Stimulated activated CD4-positive, alpha-beta T cell treated with anti-CD3 and anti-CD28 coated beads, Interleukin-1b, Interleukin-23, amount 100 ng/mL, for 48 hours (primary cell): Measurements from ENCODE around the gene TRIM41.

ENCODE experiments used
- DNase-seq: peaks from one replicate; pipeline ENCODE4 v3.0.0-alpha.2; 2020

TRIM41 gene

DNA sequence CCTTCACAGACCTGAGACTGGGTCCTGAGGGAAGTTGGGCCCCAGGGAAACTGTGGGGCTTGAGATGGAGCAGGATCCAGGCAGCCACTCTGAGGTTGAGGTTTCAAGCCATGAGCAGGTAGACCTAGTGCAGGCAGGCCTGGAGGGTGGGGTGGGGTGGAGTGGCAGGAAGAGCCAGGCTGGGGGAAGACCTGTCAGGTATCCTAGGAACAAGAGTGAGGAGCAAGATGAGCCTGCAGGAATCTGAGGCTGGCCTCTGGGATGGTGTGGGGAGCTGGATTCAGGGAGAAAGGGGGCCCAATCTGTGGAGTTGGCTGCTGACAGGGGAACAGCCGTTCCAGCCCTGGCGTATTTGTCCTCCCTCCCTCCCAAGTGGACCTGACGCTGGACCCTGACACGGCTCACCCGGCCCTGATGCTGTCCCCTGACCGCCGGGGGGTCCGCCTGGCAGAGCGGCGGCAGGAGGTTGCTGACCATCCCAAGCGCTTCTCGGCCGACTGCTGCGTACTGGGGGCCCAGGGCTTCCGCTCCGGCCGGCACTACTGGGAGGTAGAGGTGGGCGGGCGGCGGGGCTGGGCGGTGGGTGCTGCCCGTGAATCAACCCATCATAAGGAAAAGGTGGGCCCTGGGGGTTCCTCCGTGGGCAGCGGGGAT, 10.8 kb downstream of the TRIM41 start:
- no peak for DNase-seq

DNA sequence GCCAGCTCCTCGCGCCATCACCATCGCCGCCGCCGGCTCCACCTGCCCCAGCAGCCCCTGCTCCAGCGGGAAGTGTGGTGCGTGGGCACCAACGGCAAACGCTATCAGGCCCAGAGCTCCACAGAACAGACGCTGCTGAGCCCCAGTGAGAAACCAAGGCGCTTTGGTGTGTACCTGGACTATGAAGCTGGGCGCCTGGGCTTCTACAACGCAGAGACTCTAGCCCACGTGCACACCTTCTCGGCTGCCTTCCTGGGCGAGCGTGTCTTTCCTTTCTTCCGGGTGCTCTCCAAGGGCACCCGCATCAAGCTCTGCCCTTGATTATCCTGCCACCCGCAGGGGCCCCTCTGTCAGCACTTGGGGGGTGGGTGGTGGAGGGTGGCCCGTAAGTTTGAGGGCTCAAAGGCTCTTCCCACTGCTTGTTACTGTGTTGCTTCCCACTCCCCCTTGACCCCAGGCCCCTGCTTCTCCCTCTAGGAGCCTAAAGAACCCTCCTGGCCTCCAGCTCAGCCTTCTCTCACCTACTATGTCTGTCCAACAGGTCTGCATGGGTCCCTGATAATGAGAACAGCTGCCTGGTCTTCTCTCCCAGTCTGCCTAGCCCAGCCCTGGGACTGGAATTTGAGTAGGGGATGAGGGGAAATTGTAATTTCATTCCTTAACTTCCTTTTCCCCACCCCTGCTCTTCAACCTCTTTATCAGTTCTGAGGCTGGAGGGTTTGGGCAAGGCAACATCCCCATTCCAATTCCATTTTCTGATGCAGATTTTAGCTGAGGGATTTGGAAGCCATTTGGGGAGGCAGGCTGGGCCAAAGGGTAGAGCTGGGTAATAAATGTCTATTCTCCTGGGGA, 11.6 kb downstream of the TRIM41 start:
- DNase-seq, result no peak

DNA sequence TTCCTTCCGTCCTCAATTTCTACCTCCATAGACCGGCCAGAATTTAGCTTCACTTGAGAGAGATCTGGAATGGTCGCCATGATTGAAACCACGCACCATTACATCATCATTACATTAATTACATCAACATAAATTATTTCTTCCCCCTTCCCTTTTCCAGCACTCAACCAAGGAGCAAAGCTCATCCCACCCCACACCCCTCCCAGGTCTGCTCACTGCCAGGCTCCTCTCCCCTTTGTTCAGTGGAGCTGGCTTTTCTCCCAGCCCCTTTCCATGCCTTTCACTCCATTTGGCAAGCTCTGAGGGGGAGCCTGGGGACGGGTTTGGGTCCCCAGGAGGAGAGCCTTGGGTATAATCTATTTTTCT, 12.2 kb downstream of the TRIM41 start:
- no peak for DNase-seq

DNA sequence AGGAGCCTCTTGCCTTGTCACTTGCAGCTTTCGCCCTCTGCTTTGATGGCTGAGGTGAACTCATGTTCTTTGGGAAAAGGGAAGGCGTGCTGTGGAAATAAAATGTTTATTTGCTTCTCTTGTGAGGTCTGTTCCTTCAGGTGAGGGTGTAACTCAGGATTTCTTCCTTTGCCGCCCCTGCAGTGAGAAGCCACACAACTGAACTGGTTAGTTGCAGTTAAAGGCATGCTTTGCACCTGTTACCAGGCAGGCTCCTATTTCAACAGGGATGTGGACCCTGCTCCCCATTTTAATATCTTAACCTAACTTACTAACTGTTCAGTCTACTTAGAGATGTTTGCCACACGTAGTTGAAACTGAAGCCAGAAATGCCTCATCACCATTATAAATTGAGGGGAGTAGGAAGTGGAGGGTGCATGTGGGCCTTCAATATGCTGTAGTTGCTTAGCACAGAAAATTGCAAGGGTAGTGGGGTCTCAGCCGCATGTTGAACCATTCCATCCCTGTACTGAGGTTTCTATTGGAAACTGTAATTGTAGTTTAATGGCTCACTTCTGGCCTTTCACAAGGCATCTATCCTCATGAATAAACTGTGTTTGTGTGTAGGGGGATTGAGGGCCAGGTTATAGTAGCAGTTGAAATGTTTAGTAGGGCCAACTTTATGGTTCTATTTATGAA, 12.7 kb downstream of the TRIM41 start:
- no peak for DNase-seq

DNA sequence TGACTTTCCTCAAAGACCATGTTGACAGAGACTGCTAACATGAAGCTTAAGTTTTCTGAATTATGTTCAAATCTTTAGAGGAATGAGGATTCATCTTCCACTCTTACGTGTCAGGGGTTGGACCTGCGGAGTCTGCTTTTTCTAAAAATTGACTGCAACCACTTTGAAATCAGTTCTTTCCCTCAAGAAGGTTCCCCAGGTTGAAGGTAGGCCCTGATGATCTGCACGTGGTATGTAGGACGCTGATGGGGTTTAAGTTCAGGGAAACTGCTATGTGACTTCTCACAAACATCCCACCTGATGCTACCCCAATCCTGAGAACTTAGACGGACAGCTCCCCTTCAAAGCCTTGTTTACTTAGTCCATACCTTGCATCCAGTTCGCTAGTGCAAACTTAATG, 13.4 kb downstream of the TRIM41 start:
- no peak for DNase-seq

DNA sequence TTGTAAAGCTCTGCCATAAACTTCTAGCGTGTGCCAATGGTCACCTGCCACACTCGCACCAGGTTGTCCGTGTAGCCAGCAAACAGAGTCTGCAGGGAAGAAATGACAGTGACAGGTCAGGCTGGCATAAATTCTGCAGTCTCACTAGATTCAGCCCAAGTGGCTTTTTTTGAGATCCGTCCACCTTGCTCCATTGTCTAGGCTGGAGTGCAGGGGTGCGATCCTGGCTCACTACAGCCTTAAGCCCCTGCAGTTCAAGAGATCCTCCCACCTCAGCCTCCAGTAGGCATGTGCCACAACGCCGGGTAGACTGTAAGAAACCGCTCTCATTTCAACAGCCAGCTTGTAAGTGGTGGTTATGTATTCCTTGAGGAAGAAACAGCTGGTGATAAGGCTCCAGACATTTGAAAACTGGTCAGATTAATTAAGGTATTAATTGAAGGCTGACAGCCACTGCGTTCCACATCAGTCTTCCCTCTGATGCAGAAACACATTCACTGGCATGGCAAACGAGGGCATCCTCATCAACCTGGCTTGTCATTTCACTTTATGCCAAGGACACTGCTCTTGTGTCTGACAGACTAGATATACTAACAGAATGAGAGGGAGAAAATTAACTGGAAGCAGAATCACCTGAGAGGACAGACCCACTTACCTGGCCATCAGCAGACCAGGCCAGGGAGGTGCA, 14.0 kb downstream of the TRIM41 start:
- no peak for DNase-seq

DNA sequence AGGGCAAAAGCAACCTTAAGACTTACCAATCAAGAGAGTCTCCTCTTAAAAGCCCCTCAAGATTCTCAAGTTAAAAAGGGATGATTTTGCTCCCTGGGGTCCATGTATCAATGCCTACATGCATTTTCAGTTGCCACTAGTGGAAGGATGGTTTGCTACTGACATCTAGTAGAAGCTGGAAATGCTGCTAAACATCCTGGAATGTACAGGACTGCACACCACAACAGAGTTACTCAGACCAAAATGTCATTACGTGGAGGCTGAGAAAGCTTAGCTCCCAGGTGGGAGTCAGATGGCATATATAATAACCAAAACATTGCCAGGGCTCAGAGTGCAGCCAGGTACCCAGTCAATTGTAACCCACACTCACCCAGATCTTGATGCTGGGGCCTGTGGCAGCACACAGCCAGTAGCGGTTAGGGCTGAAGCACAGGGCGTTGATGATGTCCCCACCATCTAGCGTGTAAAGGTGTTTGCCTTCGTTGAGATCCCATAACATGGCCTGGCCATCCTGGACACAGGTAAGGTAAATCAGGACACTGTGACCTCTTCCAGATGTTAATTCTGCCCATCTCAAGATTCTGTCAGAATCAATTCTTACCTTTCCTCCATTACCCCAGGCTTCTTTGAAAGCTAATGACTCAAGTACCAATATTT, 14.8 kb downstream of the TRIM41 start:
- no peak for DNase-seq

DNA sequence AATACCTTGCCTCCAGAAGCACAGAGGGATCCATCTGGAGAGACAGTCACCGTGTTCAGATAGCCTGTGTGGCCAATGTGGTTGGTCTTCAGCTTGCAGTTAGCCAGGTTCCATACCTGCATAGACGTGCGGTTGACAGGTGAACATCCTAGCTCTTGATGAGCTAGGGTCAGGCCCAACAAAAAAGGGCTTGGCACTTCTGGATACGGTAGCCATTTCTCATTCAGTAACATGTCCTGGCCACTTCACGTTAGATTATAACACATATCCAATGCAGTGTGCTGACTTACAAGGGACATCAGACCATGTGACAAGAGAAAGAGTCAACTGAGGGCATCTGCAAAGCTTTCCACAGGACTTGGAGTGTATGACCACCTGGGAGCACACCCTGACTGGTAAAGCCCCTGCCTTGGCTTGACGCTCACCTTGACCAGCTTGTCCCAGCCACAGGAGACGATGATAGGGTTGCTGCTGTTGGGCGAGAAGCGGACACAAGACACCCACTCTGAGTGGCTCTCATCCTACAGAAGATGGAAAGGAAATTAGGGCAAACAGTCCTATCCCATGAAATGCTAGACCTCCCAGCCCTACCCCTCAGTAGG, 16.1 kb downstream of the TRIM41 start:
- no peak for DNase-seq

DNA sequence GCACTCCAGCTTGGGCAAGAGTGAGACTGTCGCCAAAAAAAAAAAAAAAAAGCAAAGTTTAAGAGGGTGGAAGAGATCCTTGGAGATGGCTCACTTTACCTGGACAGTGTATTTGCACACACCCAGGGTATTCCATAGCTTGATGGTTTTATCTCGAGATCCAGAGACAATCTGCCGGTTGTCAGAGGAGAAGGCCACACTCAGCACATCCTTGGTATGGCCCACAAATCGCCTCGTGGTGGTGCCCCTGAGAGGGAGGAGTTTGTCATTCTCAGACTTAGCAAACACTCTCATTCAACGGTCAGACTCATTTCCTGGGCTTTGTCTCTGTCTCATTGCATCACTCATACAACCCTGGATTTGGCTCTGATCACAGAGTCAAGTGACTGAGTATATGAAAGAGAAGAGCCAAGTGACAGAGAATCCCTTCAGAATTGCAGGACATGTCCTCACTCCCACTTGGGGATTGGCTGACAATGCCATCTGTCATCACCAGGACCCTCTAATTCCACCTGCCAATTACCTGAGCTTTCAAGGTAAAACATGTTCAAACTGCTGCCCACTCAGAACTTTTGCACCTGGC, 18.4 kb downstream of the TRIM41 start:
- DNase-seq, result peak; percentile 73

DNA sequence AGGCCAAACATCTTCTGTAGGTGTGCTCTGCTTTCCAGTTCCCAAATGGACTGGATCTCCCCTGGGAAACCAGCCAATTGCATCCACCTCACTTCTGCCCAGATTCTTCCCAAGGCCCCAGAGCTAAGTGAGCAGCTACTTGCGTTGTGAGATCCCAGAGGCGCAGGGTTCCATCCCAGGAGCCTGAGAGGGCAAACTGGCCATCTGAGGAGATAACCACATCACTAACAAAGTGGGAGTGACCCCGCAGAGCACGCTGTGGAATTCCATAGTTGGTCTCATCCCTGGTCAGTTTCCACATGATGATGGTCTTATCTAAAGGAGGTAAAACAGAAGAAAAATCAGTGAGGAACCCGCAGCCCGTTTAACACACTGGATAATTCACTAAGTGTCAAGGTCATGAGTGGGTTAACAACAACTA, 19.0 kb downstream of the TRIM41 start:
- DNase-seq, result no peak

DNA sequence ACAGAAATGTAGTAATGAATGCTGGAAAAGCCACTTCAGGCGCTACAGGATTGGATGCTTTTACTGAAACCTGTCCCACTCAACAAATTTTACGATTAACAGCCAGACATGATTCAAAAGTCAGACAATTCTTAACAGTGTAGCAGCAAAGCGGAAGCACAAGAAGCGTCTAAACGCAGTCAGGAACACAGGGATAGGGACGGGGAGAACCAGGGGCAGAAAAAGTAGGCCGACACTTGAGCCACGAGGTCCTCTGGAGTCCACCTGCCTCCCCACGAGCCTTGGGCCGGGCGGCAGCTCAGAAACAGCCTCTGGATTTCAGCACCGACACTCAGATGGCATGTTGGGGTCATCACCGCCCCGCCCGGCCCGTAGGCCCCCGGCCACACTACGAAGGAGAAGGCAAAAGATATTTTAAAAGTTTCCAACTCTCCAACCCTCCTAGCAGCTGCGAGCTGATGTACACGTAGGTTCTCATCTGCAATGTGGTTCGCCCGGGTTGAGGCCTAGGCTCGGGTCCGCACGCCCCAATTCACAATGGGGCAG, 20.0 kb downstream of the TRIM41 start:
- DNase-seq, result peak; percentile 15

DNA sequence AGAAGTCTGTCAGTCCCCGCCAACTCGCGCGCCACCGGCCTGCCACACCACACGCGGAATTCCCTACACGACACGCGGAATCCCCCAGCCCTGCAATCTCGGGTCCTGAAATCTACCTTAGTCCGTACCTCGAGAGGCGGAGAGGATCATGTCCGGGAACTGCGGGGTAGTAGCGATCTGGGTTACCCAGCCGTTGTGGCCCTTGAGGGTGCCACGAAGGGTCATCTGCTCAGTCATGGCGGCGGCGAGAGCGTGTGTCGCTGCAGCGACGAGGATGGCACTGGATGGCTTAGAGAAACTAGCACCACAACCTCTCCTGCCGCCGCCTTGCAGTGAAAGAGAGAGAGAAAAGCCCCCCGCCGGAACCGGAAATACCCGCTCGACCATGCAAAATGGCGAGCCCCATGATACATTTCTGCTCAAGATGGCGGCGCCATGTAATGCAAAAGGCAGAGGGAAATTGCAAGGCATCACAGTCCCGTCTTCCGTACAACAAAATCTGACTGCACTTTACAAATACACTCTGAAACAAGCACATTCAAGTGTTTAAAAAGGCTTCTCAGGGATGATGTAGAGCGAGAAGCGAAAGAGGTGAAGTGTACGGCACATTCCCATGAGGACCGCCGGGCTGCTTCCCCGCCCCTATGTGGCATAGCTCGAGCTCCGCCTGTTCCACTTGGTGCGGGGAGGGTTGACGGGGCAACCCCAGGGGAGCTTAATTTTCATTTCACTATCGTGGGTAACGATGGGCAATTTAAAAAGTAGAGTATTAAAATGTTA, 20.7 kb downstream of the TRIM41 start, which contains the start of gene RACK1:
Gene RACK1, minus strand, starts transcription at position 343 of the 780 bp plus-strand sequence. Its CDS starts 106 bp downstream, at position 237.
- DNase-seq, result peak; percentile 91

DNA sequence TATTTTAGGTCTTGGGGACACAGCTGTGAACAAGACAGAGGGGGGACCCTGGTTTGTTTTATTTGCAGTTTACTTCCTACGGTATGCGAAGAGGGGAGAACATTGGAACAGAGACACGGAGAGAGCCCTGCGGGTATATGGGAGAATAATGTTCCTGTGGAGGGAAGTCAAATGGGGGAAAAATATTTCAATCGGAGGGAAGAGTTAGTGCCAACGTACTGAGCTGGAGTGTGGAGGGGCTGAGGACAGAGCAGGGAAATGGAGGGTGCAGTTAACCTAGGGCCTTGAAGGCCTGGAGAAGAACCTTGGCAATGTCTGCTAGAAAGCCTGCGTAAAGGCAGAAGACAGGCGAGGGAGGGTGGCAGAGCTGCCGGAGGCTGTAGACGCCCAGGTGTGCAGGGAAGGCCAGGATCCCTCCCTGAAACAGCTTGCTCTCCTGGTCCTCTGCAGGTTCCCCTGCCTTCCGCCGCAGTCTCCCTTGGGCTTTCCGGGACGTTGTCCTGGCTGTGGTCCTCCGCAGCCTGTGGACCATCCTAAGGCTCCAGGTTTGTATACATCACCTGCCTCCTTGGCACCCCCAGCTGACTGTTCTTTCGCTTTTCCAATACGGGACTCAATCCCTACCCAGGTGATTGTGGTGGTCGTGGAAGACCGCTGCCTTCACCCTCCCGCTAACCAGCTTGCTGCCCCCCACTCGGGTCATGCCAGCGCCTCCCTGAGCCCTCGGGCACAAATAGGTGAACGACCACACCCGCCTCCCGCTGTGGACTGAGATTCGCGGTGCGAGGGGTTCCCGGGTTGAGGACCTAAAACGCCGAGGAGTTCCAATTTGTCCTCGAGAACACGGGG, 22.6 kb downstream of the TRIM41 start:
- no peak for DNase-seq

DNA sequence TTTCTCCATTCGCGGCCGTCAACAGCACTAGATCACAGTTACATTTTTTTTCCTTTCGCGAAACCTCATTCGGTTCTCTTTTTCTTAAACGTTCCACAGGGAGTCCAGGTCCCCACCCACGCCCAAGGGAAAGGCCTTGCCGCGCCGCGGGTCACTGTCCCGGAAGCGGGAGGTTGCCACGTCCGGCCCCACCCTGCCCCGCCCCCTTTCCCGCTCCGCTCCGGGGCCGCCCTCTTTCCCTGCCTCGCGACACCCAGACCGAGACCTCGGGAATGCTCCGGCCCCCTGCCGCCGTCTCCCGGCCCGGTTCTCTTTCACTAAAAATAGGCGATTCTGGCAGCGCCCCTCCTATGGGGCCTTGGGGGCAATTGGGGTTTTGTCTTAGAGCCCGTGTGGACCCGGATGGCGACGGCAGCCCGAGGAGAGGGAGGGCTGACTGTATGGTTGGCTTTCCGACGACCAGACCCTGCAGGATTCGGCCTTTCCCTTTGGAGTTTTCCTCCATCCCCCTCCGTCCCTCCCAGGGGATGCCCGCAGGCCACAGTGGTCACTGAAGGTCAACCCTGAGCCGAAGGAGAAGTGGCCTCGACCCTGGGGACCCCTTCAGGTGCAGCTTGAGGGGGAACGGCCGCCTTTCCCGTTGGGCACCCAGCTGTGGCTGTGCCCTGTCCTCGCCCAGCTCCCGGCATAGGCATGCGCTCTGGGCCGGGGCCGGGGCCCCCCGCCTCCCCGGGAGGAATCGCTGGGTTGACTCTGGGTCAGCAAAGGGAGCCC, 23.4 kb downstream of the TRIM41 start:
- peak; percentile 82 for DNase-seq

DNA sequence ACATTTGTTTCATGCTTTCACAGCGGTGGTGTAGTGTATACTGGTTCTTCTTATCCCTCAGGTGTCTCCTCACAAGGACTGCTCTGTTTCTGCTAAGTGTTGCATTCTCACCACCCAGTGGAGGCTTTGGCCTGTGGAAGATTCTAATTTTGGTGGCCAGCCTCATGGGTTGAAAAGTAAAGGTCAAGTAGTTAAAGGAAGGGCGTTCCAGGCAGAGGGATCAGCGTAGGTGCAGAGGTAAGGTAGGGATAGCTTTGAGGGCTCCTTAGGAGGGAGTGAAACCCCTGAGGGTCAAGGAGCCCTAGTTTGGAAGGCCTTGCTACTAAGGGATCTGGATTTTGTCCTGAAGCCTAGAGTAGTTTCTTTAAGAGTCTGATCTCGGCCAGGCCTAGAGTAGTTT, 25.2 kb downstream of the TRIM41 start:
- no peak for DNase-seq

DNA sequence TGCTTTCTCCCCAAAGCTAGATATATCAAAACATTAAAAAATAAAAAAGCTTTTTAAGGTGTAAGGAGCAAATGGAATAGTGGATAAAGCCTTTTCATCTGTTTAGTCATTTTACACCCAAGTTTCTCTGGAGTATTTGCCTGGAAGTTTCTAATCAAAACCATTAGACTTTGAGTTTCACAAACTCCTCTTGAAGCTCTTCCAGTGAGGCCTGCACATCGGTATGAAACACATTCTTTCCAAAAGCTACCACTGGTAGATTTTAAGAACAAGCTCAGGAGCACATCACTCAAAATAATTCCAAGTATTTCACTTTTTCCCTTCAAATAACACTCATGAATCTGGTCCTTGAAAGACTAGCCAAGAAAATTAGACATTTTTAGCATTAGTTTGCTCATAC, 32.2 kb downstream of the TRIM41 start:
- DNase-seq, result no peak

DNA sequence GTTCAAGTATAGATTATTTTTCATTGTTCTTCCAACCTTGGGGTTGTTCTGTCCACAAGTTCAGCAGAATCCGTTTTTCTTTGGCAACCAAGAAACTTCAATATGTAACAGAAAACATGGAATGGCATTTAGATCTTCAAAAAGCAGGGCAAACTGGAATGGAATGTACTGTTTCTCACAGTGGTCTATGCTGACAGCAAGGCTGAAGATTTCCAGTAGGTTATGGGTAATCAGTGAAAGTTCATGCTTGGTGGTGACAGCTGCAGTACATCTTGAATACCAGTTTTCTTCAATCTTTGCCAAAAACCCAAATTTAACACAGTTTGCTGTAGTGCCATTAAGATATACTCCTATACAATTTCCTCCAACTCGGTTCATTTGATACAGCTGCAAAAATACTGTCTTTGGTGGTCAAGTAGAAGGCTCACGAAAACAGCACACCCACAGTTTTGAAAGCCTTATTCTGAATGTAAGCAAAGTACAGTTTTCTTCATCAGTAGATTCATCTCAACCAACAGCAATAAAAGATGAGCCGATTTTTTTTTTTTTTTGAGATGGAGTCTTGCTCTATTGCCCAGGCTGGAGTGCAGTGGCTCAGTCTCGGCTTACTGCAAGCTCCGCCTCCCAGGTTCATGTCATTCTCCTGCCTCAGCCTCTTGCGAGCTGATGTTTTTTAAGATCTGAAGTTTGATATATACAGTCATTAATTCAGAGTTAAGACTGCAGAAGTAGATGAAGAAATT, 32.9 kb downstream of the TRIM41 start:
- DNase-seq, result no peak

DNA sequence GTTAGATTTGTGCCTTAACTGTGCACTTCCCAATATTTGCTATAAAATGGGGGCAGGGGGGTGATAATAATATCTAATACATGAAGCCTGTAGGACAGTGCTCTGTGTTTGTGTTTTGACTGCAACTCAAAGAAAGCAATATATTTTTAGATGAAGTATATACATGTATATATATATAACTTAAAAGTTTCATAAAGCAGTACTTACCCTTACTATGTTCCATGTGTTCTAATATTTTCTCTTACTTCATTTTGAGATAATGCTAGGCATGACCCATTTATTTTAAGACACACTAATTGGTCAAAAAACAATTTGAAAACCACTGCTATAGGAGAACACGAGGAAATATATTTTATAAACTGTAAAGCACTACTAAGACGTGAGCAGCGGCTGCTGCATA, 35.5 kb downstream of the TRIM41 start:
- no peak for DNase-seq
